D721Med (cell line): Measurements from ENCODE around the gene EIF6.
A peak's percentile ranks its signal among the peaks of the same experiment; 100 is the strongest.

Experiments
- DNase-seq: peaks from one replicate; pipeline ENCODE4 v3.0.0; 2011; ENCODE audit warnings: low spot score; ENCODE audit not compliant: insufficient read length
- FAIRE-seq: peaks from 2 replicates; lab custom pipeline; 2011; peaks lifted over from hg19 to GRCh38; lab: Jason Lieb, UNC
- TF ChIP-seq, protein P1 (sequence below): IDR thresholded peaks from 2 replicates; pipeline ENCODE4 v1.5.1; 2012; ENCODE audit warnings: mild to moderate bottlenecking, control low read depth; ENCODE audit not compliant: insufficient read depth; ENCODE audit errors: missing control alignments

The EIF6 gene

GRCh38 chr20:35284267-35284991, at the start of gene EIF6:
TSS of gene EIF6 (minus strand) at chr20:35284772. CDS start at chr20:35284487, 285 bp downstream.
- FAIRE-seq = no peak
- TF ChIP-seq, protein P1, sequence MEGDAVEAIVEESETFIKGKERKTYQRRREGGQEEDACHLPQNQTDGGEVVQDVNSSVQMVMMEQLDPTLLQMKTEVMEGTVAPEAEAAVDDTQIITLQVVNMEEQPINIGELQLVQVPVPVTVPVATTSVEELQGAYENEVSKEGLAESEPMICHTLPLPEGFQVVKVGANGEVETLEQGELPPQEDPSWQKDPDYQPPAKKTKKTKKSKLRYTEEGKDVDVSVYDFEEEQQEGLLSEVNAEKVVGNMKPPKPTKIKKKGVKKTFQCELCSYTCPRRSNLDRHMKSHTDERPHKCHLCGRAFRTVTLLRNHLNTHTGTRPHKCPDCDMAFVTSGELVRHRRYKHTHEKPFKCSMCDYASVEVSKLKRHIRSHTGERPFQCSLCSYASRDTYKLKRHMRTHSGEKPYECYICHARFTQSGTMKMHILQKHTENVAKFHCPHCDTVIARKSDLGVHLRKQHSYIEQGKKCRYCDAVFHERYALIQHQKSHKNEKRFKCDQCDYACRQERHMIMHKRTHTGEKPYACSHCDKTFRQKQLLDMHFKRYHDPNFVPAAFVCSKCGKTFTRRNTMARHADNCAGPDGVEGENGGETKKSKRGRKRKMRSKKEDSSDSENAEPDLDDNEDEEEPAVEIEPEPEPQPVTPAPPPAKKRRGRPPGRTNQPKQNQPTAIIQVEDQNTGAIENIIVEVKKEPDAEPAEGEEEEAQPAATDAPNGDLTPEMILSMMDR = no peak

GRCh38 chr20:35333606-35334005, 49.0 kb upstream of the EIF6 start:
- TF ChIP-seq, protein P1 = no peak
- DNase-seq (no peak), FAIRE-seq (no peak)

More at GRCh38 chr20:35284267-35284991, at the start of gene EIF6:
- DNase-seq = peak; percentile 95

- no peak for FAIRE-seq
- no peak for DNase-seq
- TF ChIP-seq, protein P1 = no peak
Observed at GRCh38 chr20:35332540-35333200, 48.1 kb upstream of the EIF6 start.

DNA sequence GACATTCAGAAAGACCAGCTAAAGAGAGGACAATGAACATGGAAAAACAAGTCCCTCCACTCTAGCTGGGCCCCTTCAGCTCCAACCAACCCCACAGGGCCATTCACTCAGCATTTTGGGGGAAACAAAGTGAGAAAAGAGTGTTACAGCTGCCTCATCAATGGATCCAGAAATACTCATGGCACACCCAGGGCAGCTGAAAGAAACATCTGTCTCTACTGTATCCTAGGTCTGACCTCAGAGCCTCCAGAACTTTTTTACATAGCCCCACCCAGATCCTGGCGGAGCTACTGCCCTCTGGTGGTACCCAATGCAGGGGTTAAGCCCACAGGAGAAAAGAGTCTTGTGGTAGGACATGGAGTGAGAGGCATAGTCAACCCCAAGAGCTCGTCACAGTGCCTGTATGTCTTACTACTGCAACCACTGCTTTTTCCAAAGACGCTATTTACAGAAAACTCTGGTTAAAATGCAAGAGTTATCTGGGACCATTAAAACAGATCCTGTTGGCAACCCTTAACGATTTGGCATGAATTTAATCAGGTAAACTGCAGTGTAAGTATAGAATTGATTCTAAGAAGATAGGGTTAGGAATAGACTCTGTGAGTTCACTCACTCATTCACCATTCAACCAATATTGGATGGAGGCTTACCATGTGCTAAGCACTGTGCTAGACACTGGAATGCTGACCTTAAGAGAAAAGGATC, 45.0 kb upstream of the EIF6 start:
- DNase-seq (no peak), FAIRE-seq (no peak)
- TF ChIP-seq, protein P1 = peak; percentile 46

DNA sequence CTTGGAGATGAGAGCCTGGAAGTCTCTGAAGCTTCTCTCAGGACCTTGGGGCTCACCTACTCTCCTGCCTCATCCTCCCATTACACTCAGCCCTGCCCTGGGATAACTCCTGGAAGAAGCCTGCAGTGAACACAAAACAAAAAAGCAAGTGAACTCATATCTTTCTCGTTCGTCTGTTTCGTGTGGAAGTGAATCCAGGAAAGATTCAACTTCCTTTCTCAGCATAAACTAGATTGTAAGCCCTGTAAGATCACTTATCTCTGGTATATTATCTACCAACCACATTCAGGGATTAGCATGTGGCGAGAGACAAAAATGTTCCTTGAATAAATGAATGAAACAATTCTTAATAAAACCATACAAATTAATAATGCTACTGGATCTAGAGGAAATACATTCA, 44.1 kb upstream of the EIF6 start:
- DNase-seq (no peak), FAIRE-seq (no peak)
- TF ChIP-seq, protein P1 = no peak

DNA sequence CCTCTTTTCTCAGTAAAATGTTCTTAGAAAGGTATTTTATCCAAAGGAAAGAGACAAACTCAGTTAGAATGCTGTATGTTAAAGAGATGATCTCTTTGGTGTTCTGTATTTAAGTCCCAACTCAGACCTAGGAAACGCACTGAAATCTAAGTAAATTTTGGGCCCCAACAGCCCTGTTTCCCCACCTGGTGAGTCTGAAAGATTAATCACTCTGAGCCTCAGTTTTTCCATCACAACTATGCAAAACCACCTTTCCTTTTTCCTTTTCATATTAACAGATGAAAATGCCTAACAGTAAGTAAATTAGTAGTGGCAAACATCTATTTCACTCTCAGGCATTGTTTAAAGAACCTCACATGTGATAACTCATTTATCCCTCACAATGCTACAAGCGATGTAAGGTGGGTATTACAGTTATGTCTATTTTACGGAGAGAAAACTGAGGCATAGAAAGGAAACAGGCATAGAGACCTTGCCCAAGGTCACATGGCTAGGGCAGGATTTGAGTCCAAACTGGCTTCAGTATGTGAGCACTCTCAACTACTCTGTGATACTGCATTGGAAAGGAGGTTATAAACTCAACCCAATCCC, 43.6 kb upstream of the EIF6 start:
- FAIRE-seq (no peak), DNase-seq (no peak)
- TF ChIP-seq, protein P1 = no peak
